HCT116 (cell line): Measurements from ENCODE around the gene DNASE2.

Experiments used
- CEBPB ChIP-seq: IDR thresholded peaks from 2 replicates; pipeline ENCODE4 v1.6.1; 2012; ENCODE audit warnings: low read depth
- CTCF ChIP-seq, 3 experiments: fragments of 200-600 bp in 1 of 3; sonication (generic) in 1 of 3; IDR thresholded peaks in 2 of 3; conservative IDR thresholded peaks in 1 of 3; 2 replicates each; pipeline ENCODE4 v1.5.1; 2012 to 2017; ENCODE audit warnings: low read depth in 2 of 3, low read length in 2 of 3, antibody characterized with exemption in 1 of 3, borderline replicate concordance in 1 of 3, control low read depth in 1 of 3, mild to moderate bottlenecking in 1 of 3, mixed read lengths in 1 of 3, mixed run types in 1 of 3, moderate library complexity in 1 of 3; ENCODE audit not compliant: insufficient read depth in 1 of 3
- EZH2 ChIP-seq: fragments of 200-600 bp; sonication (generic); IDR thresholded peaks from 2 replicates; pipeline ENCODE4 v1.6.1; 2017; ENCODE audit warnings: antibody characterized with exemption, mixed run types
- EZH2phosphoT487 ChIP-seq: fragments of 200-600 bp; IDR thresholded peaks from 2 replicates; pipeline ENCODE4 v1.6.1; 2018; ENCODE audit warnings: antibody characterized with exemption, borderline replicate concordance
- JUND ChIP-seq: IDR thresholded peaks from 2 replicates; pipeline ENCODE4 v1.6.1; 2012
- MAX ChIP-seq: IDR thresholded peaks from 2 replicates; pipeline ENCODE4 v1.6.1; 2012
- POLR2A ChIP-seq: IDR thresholded peaks from 2 replicates; pipeline ENCODE4 v1.7.0; 2011; ENCODE audit warnings: borderline replicate concordance; ENCODE audit not compliant: insufficient read depth, insufficient read length; ENCODE audit errors: extremely low read depth
- POLR2AphosphoS5 ChIP-seq: IDR thresholded peaks from 2 replicates; pipeline ENCODE4 v1.6.1; 2011; ENCODE audit warnings: mild to moderate bottlenecking, low read depth, low read length, moderate library complexity
- RAD21 ChIP-seq: IDR thresholded peaks from 2 replicates; pipeline ENCODE4 v1.6.1; 2012; ENCODE audit warnings: low read depth, mild to moderate bottlenecking
- REST ChIP-seq: IDR thresholded peaks from 2 replicates; pipeline ENCODE4 v1.6.1; 2012; ENCODE audit warnings: low read depth
- SIN3A ChIP-seq: IDR thresholded peaks from 2 replicates; pipeline ENCODE4 v1.6.1; 2012; ENCODE audit warnings: low read depth
- SP1 ChIP-seq: IDR thresholded peaks from 2 replicates; pipeline ENCODE4 v1.6.1; 2012; ENCODE audit warnings: low read depth
- TCF7L2 ChIP-seq: IDR thresholded peaks from 2 replicates; pipeline ENCODE4 v1.7.0; 2011; ENCODE audit warnings: borderline replicate concordance, inconsistent platforms; ENCODE audit not compliant: insufficient read depth, insufficient read length; ENCODE audit errors: extremely low read depth
- ZBTB33 ChIP-seq: IDR thresholded peaks from 2 replicates; pipeline ENCODE4 v1.6.1; 2011; ENCODE audit warnings: mild to moderate bottlenecking, low read length, moderate library complexity; ENCODE audit not compliant: insufficient replicate concordance; ENCODE audit errors: extremely low read depth

GRCh38 chr19:12924621-12925310, 43.5 kb upstream of the DNASE2 start:
- TF ChIP-seq CEBPB = no peak
- no peak for TF ChIP-seq EZH2phosphoT487
- no peak for TF ChIP-seq CTCF (IDR thresholded peaks at IDR 0.05 in 2 of 3, conservative IDR thresholded peaks at IDR 0.05 in 1 of 3; ENCODE audit: borderline replicate concordance in 1 of 3, insufficient read depth in 1 of 3, low read depth in 2 of 3, low read length in 2 of 3)
- no peak for TF ChIP-seq POLR2A
- no peak for TF ChIP-seq RAD21
- no peak for TF ChIP-seq REST
- no peak for TF ChIP-seq EZH2
- TF ChIP-seq TCF7L2 = no peak
- no peak for TF ChIP-seq SP1
- no peak for TF ChIP-seq POLR2AphosphoS5
- no peak for TF ChIP-seq JUND
- TF ChIP-seq MAX = no peak
- no peak for TF ChIP-seq ZBTB33
- no peak for TF ChIP-seq SIN3A
